Subcutaneous adipose tissue (tissue), 4 donors: Measurements from ENCODE around the gene BTLA. TPM values are rescaled to one million over a fixed set of nuclear protein-coding genes. Genes with fewer than 3 reads are reported as not detected.

Experiments
- total RNA-seq, 4 donors: library from RNA; depleted of rRNA; stranded (reverse); fragments of >200 nt; gene quantifications; one replicate each; pipeline ENCODE4 v1.1.0, GENCODE V29; 2016
- TF ChIP-seq, protein P1 (sequence below): fragments of 450-650 bp; IDR thresholded peaks from one replicate; pipeline ENCODE4 v1.5.1; 2016; ENCODE audit warnings: low read depth, mild to moderate bottlenecking, control low read depth, antibody characterized with exemption, moderate library complexity

The BTLA gene
- total RNA-seq, 4 donors from 2014 or later = 1.3 to 1.5 TPM; not detected in 2

DNA sequence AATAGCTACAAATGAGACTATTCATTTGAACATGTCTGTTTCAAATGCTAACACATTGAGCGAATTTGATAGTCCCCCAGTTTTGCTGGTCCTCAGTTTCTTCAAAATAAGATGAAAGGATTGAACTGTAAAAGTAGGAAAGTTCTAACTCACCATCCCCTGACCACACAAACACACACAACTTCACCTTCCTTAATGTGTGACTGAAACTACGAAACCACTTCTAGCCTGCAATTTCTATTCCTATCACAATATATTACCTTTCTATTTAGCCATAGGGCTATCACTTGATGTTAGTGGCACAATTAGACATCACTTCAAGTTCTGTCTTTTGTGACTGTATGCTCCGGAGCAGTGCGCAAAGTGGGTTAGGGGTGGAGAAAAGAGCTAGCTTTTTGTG, 14.9 kb downstream of the BTLA start:
- TF ChIP-seq, protein P1, sequence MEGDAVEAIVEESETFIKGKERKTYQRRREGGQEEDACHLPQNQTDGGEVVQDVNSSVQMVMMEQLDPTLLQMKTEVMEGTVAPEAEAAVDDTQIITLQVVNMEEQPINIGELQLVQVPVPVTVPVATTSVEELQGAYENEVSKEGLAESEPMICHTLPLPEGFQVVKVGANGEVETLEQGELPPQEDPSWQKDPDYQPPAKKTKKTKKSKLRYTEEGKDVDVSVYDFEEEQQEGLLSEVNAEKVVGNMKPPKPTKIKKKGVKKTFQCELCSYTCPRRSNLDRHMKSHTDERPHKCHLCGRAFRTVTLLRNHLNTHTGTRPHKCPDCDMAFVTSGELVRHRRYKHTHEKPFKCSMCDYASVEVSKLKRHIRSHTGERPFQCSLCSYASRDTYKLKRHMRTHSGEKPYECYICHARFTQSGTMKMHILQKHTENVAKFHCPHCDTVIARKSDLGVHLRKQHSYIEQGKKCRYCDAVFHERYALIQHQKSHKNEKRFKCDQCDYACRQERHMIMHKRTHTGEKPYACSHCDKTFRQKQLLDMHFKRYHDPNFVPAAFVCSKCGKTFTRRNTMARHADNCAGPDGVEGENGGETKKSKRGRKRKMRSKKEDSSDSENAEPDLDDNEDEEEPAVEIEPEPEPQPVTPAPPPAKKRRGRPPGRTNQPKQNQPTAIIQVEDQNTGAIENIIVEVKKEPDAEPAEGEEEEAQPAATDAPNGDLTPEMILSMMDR = no peak

DNA sequence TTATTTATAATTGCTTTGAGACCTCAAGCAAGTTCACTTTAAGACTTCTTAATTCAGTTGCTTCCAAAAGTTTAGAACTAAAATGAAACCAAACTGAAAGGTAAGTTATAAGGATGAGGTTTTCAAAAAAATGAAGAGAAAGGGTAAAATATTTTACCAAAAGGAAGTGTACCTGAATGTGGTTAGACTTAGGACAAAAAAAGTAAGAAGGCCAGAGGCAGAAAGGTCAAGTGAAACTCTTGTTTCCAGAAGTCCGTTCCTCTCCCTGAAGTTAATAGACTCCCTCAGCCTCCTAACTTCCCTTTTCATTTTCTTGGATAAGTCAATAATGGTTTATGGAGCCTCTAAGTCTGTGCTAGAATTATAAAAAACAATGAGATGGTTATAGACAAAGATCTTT, 16.6 kb downstream of the BTLA start:
- TF ChIP-seq, protein P1 = no peak

DNA sequence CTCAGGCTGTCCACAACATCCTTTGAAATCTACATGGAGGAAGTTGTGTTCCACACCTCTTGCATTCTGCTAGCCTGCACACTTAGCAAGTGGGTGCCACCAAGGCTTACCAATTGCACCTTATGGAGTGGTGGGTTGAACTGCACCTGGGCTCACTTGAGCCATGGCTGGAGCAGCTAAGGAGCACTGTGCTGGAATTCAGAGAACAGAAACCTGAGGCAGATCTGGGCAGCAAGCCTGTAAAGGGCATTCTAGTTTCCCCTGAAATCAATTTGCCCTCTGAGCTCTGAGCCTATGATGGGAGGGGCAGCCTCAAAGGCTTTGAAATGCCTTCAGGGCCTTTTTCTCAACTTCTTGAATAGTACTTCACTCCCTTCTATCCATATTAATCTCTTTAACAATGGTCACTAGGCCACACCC, 18.0 kb downstream of the BTLA start:
- TF ChIP-seq, protein P1 = no peak

DNA sequence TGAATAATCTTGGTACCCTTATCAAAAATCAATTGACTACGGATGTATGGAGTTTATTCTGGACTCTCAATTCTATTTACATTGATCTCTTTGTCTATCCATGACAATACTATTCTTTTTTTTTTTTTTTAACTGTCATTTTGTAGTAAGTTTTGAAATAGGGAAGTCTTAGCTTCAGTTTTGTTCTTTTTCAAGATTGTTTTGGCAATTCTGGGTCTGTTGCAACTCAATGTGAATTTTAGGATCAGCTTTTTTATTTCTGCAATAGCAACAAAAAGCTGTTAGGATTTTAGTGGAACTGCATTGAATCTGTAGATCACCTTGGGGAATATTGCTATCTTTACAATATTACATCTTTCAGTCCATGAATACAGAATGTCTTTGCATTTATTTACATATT, 21.4 kb downstream of the BTLA start:
- TF ChIP-seq, protein P1 = no peak

DNA sequence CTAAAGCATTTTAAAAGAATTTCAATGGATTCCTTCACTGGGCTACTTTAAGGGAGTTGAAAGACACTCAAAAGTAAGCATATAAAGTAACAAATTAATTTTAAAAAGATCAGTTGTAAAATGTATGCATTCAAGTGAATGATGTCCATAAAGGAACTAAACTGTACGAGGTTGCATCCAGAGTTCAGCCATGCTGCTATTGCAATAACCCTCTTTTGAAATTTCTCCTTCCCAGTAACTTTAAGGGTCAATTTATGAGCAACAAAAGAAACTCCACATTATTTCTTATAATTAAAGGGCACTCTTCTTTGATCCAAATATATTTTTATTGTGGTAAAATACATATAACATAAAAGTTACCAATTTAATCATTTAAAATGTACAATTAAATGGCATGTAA, 22.9 kb downstream of the BTLA start:
- TF ChIP-seq, protein P1 = no peak

DNA sequence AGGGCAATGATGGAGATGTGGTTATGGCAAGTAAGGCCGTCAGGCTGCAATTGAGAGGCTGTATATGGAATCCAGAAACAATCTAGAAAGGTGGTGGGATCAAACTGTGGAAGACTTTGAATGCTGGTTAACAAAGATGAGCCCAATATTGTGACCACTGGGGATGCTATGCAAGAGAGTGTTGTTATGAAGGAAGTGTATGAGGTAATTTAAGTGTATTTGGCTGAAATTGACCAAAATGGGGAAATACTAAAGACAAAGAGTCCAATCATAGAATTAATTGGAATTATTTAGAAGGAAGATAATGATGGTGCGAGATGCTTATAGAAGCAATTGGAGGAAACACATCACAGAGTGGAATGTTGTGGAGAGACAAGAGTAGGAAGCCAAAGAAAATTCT, 24.5 kb downstream of the BTLA start:
- TF ChIP-seq, protein P1 = no peak

DNA sequence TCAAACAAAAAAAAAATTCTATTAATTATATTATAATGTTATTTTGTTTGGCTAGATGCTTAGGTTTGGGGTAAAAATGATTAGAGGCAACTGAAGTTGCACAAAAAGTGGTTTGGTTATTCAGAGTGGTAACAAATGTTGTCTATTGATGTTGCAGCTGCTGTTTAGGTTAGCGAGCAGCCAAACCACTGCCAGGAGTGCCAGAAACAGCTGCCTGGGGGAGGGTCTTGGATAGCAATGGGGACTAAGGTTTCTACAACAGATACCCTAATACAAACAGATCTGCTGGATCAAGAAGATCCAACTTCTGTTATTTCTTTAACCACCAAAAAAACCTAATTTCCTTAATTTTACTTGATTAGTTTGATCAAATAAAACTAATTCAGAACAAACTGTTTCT, 26.6 kb downstream of the BTLA start:
- TF ChIP-seq, protein P1 = no peak
